HEK293 (cell line): Measurements from ENCODE around the gene RNASEH2B.

Experiments
- HOXA7 ChIP-seq: sonication (generic); formaldehyde crosslinking; IDR thresholded peaks from 2 replicates; pipeline ENCODE4 v1.8.1; 2022; ENCODE audit warnings: missing genetic modification reagents, borderline replicate concordance
- PRDM10 ChIP-seq: fragments of 450-650 bp; formaldehyde crosslinking; IDR thresholded peaks from 2 replicates; pipeline ENCODE4 v1.5.1; 2016; ENCODE audit warnings: missing biosample characterization, missing genetic modification characterization
- ZNF133 ChIP-seq: fragments of 450-650 bp; formaldehyde crosslinking; IDR thresholded peaks from 2 replicates; pipeline ENCODE4 v1.5.1; 2016; ENCODE audit warnings: missing biosample characterization, missing genetic modification characterization
- ZNF670 ChIP-seq: fragments of 450-650 bp; formaldehyde crosslinking; IDR thresholded peaks from 2 replicates; pipeline ENCODE4 v1.5.1; 2016; ENCODE audit warnings: missing biosample characterization, missing genetic modification characterization, low read depth
- ZSCAN18 ChIP-seq: fragments of 450-650 bp; formaldehyde crosslinking; IDR thresholded peaks from 2 replicates; pipeline ENCODE4 v1.5.1; 2016; ENCODE audit warnings: missing biosample characterization, missing genetic modification characterization
- TF ChIP-seq, protein P1 (sequence below): fragments of 450-650 bp; formaldehyde crosslinking; IDR thresholded peaks from 2 replicates; pipeline ENCODE4 v1.5.1; 2016; ENCODE audit warnings: missing biosample characterization, missing genetic modification characterization
- TF ChIP-seq, protein P2 (sequence below): fragments of 450-650 bp; formaldehyde crosslinking; IDR thresholded peaks from 2 replicates; pipeline ENCODE4 v1.5.1; 2017; ENCODE audit warnings: missing biosample characterization, missing genetic modification characterization

DNA sequence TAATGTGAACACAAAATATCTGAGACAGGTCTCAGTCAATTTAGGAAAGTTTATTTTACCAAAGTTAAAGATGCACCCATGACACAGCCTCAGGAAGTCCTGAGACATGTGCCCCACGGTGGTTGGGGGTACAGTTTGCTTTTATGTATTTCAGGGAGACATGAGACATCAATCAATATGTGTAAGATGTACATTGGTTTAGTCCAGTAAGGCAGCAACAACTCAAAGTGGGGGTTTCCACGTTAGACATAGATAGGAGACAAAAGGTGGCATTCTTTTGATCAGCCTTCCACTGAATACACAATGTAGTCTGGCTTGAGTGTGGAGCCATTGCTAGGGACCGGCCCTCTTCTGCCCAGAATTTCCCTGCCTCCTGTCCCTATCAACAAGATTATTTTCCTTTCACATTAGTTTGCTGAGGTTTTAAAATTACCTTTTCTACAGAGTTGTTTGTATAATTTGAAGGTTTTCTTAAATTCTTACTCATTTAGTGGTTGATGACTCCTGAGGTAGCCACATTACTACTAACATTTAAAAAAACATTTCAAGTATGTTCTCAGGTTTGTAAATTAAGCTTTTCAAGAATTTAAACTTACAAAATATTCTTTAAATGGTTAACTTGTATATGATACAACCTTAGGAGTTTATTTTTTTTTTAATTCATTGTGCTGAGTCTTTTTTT is 33.2 kb downstream of the RNASEH2B start:
- TF ChIP-seq PRDM10 (tag by site-specific recombination), result no peak
- TF ChIP-seq, protein P1, sequence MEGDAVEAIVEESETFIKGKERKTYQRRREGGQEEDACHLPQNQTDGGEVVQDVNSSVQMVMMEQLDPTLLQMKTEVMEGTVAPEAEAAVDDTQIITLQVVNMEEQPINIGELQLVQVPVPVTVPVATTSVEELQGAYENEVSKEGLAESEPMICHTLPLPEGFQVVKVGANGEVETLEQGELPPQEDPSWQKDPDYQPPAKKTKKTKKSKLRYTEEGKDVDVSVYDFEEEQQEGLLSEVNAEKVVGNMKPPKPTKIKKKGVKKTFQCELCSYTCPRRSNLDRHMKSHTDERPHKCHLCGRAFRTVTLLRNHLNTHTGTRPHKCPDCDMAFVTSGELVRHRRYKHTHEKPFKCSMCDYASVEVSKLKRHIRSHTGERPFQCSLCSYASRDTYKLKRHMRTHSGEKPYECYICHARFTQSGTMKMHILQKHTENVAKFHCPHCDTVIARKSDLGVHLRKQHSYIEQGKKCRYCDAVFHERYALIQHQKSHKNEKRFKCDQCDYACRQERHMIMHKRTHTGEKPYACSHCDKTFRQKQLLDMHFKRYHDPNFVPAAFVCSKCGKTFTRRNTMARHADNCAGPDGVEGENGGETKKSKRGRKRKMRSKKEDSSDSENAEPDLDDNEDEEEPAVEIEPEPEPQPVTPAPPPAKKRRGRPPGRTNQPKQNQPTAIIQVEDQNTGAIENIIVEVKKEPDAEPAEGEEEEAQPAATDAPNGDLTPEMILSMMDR (tag by site-specific recombination), result no peak
- TF ChIP-seq ZSCAN18 (tag by site-specific recombination), result no peak
- no peak for TF ChIP-seq HOXA7 (CRISPR knock-in tag)
- no peak for TF ChIP-seq ZNF133 (tag by site-specific recombination)
- TF ChIP-seq, protein P2, sequence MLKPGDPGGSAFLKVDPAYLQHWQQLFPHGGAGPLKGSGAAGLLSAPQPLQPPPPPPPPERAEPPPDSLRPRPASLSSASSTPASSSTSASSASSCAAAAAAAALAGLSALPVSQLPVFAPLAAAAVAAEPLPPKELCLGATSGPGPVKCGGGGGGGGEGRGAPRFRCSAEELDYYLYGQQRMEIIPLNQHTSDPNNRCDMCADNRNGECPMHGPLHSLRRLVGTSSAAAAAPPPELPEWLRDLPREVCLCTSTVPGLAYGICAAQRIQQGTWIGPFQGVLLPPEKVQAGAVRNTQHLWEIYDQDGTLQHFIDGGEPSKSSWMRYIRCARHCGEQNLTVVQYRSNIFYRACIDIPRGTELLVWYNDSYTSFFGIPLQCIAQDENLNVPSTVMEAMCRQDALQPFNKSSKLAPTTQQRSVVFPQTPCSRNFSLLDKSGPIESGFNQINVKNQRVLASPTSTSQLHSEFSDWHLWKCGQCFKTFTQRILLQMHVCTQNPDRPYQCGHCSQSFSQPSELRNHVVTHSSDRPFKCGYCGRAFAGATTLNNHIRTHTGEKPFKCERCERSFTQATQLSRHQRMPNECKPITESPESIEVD, result no peak
- no peak for TF ChIP-seq ZNF670 (tag by site-specific recombination)
